HG03469 (cell line): ENCODE measurements around the gene ATP5F1B.

Experiments
- ATAC-seq: cut with Tn5 transposase; IDR thresholded peaks from one replicate; pipeline ENCODE4 v1.9.1; 2021; ENCODE audit warnings: mild to moderate bottlenecking, moderate library complexity, moderate number of reproducible peaks; ENCODE audit not compliant: unreplicated experiment

ATP5F1B gene

GRCh38 chr12:56645717-56646446 is at the start of gene ATP5F1B:
TSS of gene ATP5F1B (minus strand) at chr12:56645984. CDS start at chr12:56645963, 21 bp downstream.
- ATAC-seq: peak; percentile 98

GRCh38 chr12:56694161-56694560 is 48.4 kb upstream of the ATP5F1B start:
- no peak for ATAC-seq

GRCh38 chr12:56688846-56689109 is 43.0 kb upstream of the ATP5F1B start:
- no peak for ATAC-seq

GRCh38 chr12:56688129-56688845 is 42.5 kb upstream of the ATP5F1B start, which contains the start of gene PTGES3:
TSS of gene PTGES3 (minus strand) at chr12:56688284. CDS start at chr12:56687999, 285 bp downstream.
- ATAC-seq: peak; percentile 33

GRCh38 chr12:56687223-56688128 is 41.7 kb upstream of the ATP5F1B start:
- peak; percentile 12 for ATAC-seq

GRCh38 chr12:56684745-56685359 is 39.1 kb upstream of the ATP5F1B start:
- no peak for ATAC-seq

GRCh38 chr12:56682323-56682722 is 36.5 kb upstream of the ATP5F1B start:
- no peak for ATAC-seq

- ATAC-seq: no peak
Observed at GRCh38 chr12:56679883-56680575, 34.2 kb upstream of the ATP5F1B start.

- ATAC-seq: no peak
Observed at GRCh38 chr12:56678852-56679251, 33.1 kb upstream of the ATP5F1B start.

- ATAC-seq: no peak
Observed at GRCh38 chr12:56677680-56678079, 31.9 kb upstream of the ATP5F1B start.

GRCh38 chr12:56676851-56677580 is 31.2 kb upstream of the ATP5F1B start:
- ATAC-seq: no peak

- no peak for ATAC-seq
Observed at GRCh38 chr12:56671608-56672007, 25.8 kb upstream of the ATP5F1B start.

GRCh38 chr12:56670836-56671235 is 25.1 kb upstream of the ATP5F1B start:
- no peak for ATAC-seq

GRCh38 chr12:56668197-56668457 is 22.3 kb upstream of the ATP5F1B start:
- no peak for ATAC-seq

- no peak for ATAC-seq
Observed at GRCh38 chr12:56661979-56662638, 16.3 kb upstream of the ATP5F1B start.

- ATAC-seq: no peak
Observed at GRCh38 chr12:56661560-56661959, 15.8 kb upstream of the ATP5F1B start.

- ATAC-seq: no peak
Observed at GRCh38 chr12:56658921-56659320, 13.1 kb upstream of the ATP5F1B start.

GRCh38 chr12:56657416-56658379 is 11.9 kb upstream of the ATP5F1B start:
- ATAC-seq: no peak
